Activated naive CD4-positive, alpha-beta T cell treated with anti-CD3 and anti-CD28 coated beads for 36 hours (primary cell): ENCODE results near the gene ITPR2. TPM values are rescaled to one million over a fixed set of nuclear protein-coding genes. Genes with fewer than 3 reads are reported as not detected.
A peak's percentile ranks its signal among the peaks of the same experiment; 100 is the strongest.
"Not testable (repeated sequence)": the region's sequence is repeated elsewhere in the genome, so short reads cannot be mapped to it uniquely, and the experiment has no call there.

ENCODE experiments used
- CTCF ChIA-PET: fragments of 350-600 bp; sonication (Branson Sonifier 250); formaldehyde crosslinking; loops from one replicate; lab custom pipeline; 2021; ENCODE audit warnings: antibody characterized with exemption; lab: Charles Lee
- DNase-seq: peaks from one replicate; pipeline ENCODE4 v3.0.0-alpha.2; 2020
- H3K27ac Mint-ChIP-seq: one replicate; pipeline ENCODE4 v1.8.0; 2021; ENCODE audit warnings: mild to moderate bottlenecking, mixed read lengths
- H3K27me3 Mint-ChIP-seq: one replicate; pipeline ENCODE4 v1.8.0; 2021; ENCODE audit warnings: low read depth, mixed read lengths
- H3K36me3 Mint-ChIP-seq: one replicate; pipeline ENCODE4 v1.8.0; 2021; ENCODE audit warnings: low read depth, mixed read lengths
- H3K4me1 Mint-ChIP-seq: one replicate; pipeline ENCODE4 v1.8.0; 2021; ENCODE audit warnings: low read depth, mixed read lengths
- H3K4me3 Mint-ChIP-seq: one replicate; pipeline ENCODE4 v1.8.0; 2021; ENCODE audit warnings: mild to moderate bottlenecking, moderate library complexity, mixed read lengths
- H3K9me3 Mint-ChIP-seq: one replicate; pipeline ENCODE4 v1.8.0; 2021; ENCODE audit warnings: mixed read lengths
- intact Hi-C: fragments of 100-400 bp; cut with micrococcal nuclease; formaldehyde crosslinking; loops from one replicate; pipeline ENCODE4 v1.15.1; 2023
- total RNA-seq, 2 experiments: library from RNA; stranded (reverse); gene quantifications; one replicate each; pipeline ENCODE4 v1.2.3, GENCODE V29; 2021

ITPR2 gene
- total RNA-seq, 2 experiments from 2014 or later, result 24.4 to 24.5 TPM

- CTCF ChIA-PET, result no interaction called here
- no peaks in the 10 kb centered on the region for H3K4me1 Mint-ChIP-seq
- no peak overlapping the region for H3K4me3 Mint-ChIP-seq
- peaks cover 14% of the 10 kb centered on the region for H3K27me3 Mint-ChIP-seq
- no peaks in the 10 kb centered on the region for H3K36me3 Mint-ChIP-seq
- peaks cover 2% of the 10 kb centered on the region for H3K9me3 Mint-ChIP-seq
- no peak for DNase-seq
- intact Hi-C loops, result no loop called here
- no peak overlapping the region for H3K27ac Mint-ChIP-seq
Measured at GRCh38 chr12:26323673-26324072, 509.3 kb downstream of the ITPR2 start.

- peaks cover 23% of the 10 kb centered on the region for H3K27me3 Mint-ChIP-seq
- no peak overlapping the region for H3K27ac Mint-ChIP-seq
- no peaks in the 10 kb centered on the region for H3K36me3 Mint-ChIP-seq
- H3K4me3 Mint-ChIP-seq, result no peak overlapping the region
- DNase-seq, result no peak
- H3K4me1 Mint-ChIP-seq, result peaks cover 7% of the 10 kb centered on the region
- intact Hi-C loops, result loop anchor here (5.0 kb wide), 2 partner anchors 153 to 197 kb away; no protein-coding TSS in a partner anchor
- peaks cover 2% of the 10 kb centered on the region for H3K9me3 Mint-ChIP-seq
- CTCF ChIA-PET, result no interaction called here
Measured at GRCh38 chr12:26319511-26319910, 513.5 kb downstream of the ITPR2 start.

DNA sequence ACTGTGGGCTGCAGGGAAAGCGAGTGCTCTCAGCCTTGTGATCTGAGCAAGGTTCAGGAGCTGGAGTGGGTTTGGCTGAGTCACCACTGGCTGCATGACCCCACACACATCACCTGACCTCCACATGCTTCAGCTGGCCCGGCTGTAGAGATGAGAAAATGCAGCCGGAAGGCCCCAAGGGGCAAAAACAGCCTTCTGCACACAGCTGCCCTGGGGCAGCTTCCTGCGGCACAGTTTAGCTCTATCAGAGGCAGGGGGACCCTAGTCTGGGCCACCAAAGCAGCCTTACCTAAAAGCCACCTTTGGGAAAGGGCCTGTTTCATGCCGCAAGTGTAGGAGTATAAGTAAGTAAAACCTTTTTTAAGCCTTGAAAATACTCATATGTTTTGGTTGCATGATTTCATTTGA, 514.3 kb downstream of the ITPR2 start:
- CTCF ChIA-PET, result no interaction called here
- Mint-ChIP-seq H3K4me3 (no peak overlapping the region), H3K27ac (no peak overlapping the region), H3K27me3 (peaks cover 23% of the 10 kb centered on the region), H3K36me3 (no peaks in the 10 kb centered on the region), H3K4me1 (peaks cover 7% of the 10 kb centered on the region), H3K9me3 (peaks cover 5% of the 10 kb centered on the region)
- intact Hi-C loops, result loop anchor here (1.0 to 5.0 kb wide), 4 partner anchors 19 to 196 kb away; no protein-coding TSS in a partner anchor
- DNase-seq, result no peak

DNA sequence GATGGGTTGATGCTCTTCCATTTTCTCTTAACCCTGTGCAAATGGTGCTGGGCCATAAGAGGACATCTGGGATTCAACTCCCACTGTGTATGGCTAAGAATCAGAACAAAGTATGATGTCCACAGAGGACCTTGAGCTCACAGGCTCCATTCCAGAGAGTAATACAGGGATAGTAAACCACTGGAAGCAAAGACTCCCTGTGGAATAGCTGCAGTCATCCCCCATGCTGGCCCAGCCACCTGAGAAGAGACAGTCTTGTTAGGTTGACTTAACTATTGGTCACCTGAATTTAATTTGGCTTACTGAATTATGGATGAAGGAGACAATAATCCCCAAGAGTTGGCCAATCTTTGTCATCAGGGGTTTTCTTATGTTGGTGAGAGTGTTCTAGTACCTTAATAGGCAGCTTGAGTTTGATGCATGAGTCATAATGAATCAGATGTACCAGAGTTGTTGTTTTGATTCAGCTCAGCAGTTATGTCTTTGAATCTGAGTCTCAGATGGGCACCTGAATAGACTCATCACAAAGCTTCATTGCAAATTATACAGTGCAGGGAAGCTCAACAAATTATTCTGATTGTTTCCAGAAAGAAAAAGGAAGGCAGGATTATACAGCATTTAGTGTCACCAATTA, 514.9 kb downstream of the ITPR2 start:
- Mint-ChIP-seq H3K36me3 (no peaks in the 10 kb centered on the region), H3K27ac (peak overlapping the region; percentile 11), H3K4me3 (no peak overlapping the region), H3K4me1 (peaks cover 7% of the 10 kb centered on the region), H3K9me3 (peaks cover 11% of the 10 kb centered on the region), H3K27me3 (peaks cover 23% of the 10 kb centered on the region)
- CTCF ChIA-PET, result no interaction called here
- DNase-seq, result no peak
- intact Hi-C loops, result loop anchor here (1.0 to 5.0 kb wide), 4 partner anchors 19 to 196 kb away; no protein-coding TSS in a partner anchor

GRCh38 chr12:26314103-26314502, 518.9 kb downstream of the ITPR2 start:
- CTCF ChIA-PET, H3K4me3 Mint-ChIP-seq, H3K36me3 Mint-ChIP-seq, H3K4me1 Mint-ChIP-seq, intact Hi-C loops, H3K27me3 Mint-ChIP-seq, H3K27ac Mint-ChIP-seq, DNase-seq: not testable (repeated sequence)
- peaks cover 23% of the 10 kb centered on the region for H3K9me3 Mint-ChIP-seq

GRCh38 chr12:26310489-26310888, 522.5 kb downstream of the ITPR2 start:
- H3K9me3 Mint-ChIP-seq, result peaks cover 27% of the 10 kb centered on the region
- intact Hi-C loops, CTCF ChIA-PET, H3K27me3 Mint-ChIP-seq, H3K4me1 Mint-ChIP-seq, H3K27ac Mint-ChIP-seq, DNase-seq, H3K36me3 Mint-ChIP-seq, H3K4me3 Mint-ChIP-seq: not testable (repeated sequence)

DNA sequence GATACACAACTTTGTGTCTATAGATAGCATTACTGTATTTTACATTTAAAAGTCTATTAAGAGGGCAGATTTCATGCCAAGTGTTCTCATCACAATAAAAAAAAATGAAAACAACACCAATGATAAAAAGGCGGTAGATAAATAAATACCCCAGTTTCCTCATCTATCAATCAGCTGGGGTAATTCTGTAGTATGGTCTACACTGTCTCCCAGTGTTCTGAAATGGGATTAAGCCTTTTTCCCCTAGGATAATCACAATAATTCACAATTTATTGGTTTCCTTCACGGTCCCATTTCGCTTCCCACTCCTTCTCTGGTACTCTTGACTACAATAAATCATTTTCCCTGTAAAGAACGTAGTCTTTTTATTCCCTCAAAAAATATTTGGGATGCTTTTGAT, 523.4 kb downstream of the ITPR2 start:
- Mint-ChIP-seq H3K27ac (no peak overlapping the region), H3K36me3 (no peaks in the 10 kb centered on the region), H3K4me3 (no peak overlapping the region), H3K27me3 (peaks cover 1% of the 10 kb centered on the region), H3K4me1 (no peaks in the 10 kb centered on the region), H3K9me3 (peaks cover 24% of the 10 kb centered on the region)
- CTCF ChIA-PET, result interaction anchor here (0.7 kb wide), 1 partner anchor 248 kb away, joined by 3 read pairs; no protein-coding TSS in a partner anchor
- DNase-seq, result no peak
- intact Hi-C loops, result no loop called here

- Mint-ChIP-seq H3K27me3 (peaks cover 8% of the 10 kb centered on the region), H3K27ac (no peak overlapping the region), H3K9me3 (peaks cover 4% of the 10 kb centered on the region), H3K36me3 (no peaks in the 10 kb centered on the region), H3K4me3 (no peak overlapping the region), H3K4me1 (peaks cover 5% of the 10 kb centered on the region)
- CTCF ChIA-PET, result no interaction called here
- DNase-seq, result no peak
- intact Hi-C loops, result no loop called here
Measured at GRCh38 chr12:26304273-26304672, 528.7 kb downstream of the ITPR2 start.

- peaks cover 8% of the 10 kb centered on the region for H3K27me3 Mint-ChIP-seq
- DNase-seq, result no peak
- no peak overlapping the region for H3K4me3 Mint-ChIP-seq
- H3K27ac Mint-ChIP-seq, result no peak overlapping the region
- peaks cover 4% of the 10 kb centered on the region for H3K9me3 Mint-ChIP-seq
- H3K36me3 Mint-ChIP-seq, result no peaks in the 10 kb centered on the region
- CTCF ChIA-PET, result no interaction called here
- intact Hi-C loops, result no loop called here
- peaks cover 13% of the 10 kb centered on the region for H3K4me1 Mint-ChIP-seq
Measured at GRCh38 chr12:26303418-26303817, 529.6 kb downstream of the ITPR2 start.

DNA sequence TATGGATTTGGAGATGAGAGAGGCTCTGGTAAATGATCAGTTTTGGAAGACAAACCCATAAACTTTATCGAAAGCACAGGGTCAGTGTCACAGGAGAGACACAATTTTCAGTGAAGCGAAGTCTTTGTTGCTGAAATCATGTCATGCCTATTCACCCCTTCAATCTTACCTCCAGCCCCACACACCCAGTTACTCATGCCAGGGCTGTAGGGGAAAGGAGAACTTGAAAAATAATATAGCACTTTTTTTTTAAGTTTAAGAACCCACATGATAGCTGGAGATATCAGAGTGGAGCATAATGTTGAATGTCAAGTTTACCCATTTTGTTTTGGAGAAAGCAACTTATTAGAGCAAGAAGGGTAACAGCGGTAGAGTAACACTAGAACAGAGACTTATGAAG, 530.2 kb downstream of the ITPR2 start:
- Mint-ChIP-seq H3K27me3 (peaks cover 7% of the 10 kb centered on the region), H3K4me1 (peaks cover 18% of the 10 kb centered on the region), H3K9me3 (peaks cover 3% of the 10 kb centered on the region), H3K36me3 (no peaks in the 10 kb centered on the region), H3K27ac (no peak overlapping the region), H3K4me3 (no peak overlapping the region)
- CTCF ChIA-PET, result interaction anchor here (1.1 kb wide), 1 partner anchor 27 kb away, joined by 3 read pairs; no protein-coding TSS in a partner anchor
- intact Hi-C loops, result no loop called here
- DNase-seq, result no peak

GRCh38 chr12:26299751-26300150, 533.2 kb downstream of the ITPR2 start:
- Mint-ChIP-seq H3K4me3 (no peak overlapping the region), H3K9me3 (no peaks in the 10 kb centered on the region), H3K4me1 (peaks cover 22% of the 10 kb centered on the region), H3K27ac (no peak overlapping the region), H3K36me3 (no peaks in the 10 kb centered on the region), H3K27me3 (peaks cover 10% of the 10 kb centered on the region)
- CTCF ChIA-PET, result no interaction called here
- intact Hi-C loops, result loop anchor here (1.0 kb wide), 2 partner anchors 19 to 25 kb away; no protein-coding TSS in a partner anchor
- no peak for DNase-seq

GRCh38 chr12:26298785-26299621, 534.0 kb downstream of the ITPR2 start:
- no peaks in the 10 kb centered on the region for H3K36me3 Mint-ChIP-seq
- no peak overlapping the region for H3K4me3 Mint-ChIP-seq
- CTCF ChIA-PET, result no interaction called here
- no peak for DNase-seq
- H3K27me3 Mint-ChIP-seq, result peaks cover 10% of the 10 kb centered on the region
- H3K27ac Mint-ChIP-seq, result no peak overlapping the region
- peaks cover 22% of the 10 kb centered on the region for H3K4me1 Mint-ChIP-seq
- H3K9me3 Mint-ChIP-seq, result no peaks in the 10 kb centered on the region
- intact Hi-C loops, result loop anchor here (1.0 kb wide), 2 partner anchors 19 to 25 kb away; no protein-coding TSS in a partner anchor
